GM21526 (cell line): ENCODE data around the gene ZNF302.
A peak's percentile ranks its signal among the peaks of the same experiment; 100 is the strongest.

ENCODE experiments used
- ATAC-seq: cut with Tn5 transposase; IDR thresholded peaks from one replicate; pipeline ENCODE4 v1.9.1; 2021; ENCODE audit warnings: moderate library complexity; ENCODE audit not compliant: unreplicated experiment, low FRiP score

Gene ZNF302

GRCh38 chr19:34731019-34731829, 53.7 kb downstream of the ZNF302 start:
- ATAC-seq: no peak

DNA sequence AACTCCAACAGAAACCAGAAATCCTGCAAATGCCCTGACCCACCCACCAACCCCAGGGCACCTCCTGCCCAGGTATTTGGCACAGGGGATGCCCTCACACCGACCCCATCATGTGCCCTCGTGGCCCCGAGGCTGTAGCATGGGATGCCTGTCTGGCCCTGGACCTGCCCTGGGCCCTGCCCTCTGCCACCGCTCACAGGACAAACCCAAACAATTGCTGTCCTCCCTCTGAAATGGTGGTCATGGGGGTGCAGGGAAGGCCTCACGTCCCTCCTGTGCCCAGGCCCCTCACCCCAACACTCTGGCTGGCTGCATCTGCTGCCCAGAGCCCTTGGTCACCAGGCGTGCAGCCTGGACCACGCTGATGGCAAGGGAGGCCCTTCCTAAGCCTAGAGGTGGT, 54.5 kb downstream of the ZNF302 start:
- no peak for ATAC-seq

DNA sequence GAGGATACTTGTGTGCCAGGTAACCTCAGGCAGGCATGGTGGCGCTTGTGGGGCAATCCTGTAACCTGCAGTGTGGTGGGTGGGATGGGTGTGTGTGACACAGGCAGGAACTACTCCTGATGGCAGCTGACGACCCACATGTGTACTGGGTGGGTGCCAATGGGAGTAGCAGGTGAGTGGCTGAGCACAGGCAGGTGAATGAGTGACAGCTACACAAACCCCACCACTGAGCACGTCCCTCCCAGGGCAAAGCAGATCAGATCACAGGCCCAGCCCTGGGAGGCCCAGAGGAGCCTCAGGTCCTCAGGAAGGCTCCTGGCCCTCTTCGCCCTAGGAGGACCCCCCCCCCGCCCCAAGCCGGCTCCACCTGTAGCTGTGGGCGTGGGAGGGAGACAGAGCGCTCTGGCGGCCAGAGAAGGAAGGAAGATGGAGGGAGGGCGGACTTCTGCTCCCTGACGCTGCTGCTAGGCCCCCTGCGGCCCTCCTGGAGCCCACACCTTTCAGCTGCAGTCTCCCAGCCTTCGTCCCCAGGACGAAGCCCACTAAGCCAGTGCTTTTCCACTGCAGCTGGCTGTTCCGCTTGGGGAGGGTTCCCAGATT, 55.2 kb downstream of the ZNF302 start:
- ATAC-seq: no peak

GRCh38 chr19:34733266-34733745, 55.8 kb downstream of the ZNF302 start:
- ATAC-seq: peak; percentile 14

- ATAC-seq: peak; percentile 76
Observed at GRCh38 chr19:34733746-34734536, 56.5 kb downstream of the ZNF302 start, which contains the start of gene ZNF181. Gene ZNF181, plus strand, starts transcription at chr19:34734243. Its CDS starts 795 bp downstream, at chr19:34735038.

- no peak for ATAC-seq
Observed at GRCh38 chr19:34734537-34735103, 57.1 kb downstream of the ZNF302 start.
